Memory B cell (primary cell): ENCODE results near the gene APPBP2.
"Not testable (repeated sequence)": the region's sequence is repeated elsewhere in the genome, so short reads cannot be mapped to it uniquely, and the experiment has no call there.

Source experiments
- ATAC-seq: fragments of 150-1000 bp; cut with Tn5 transposase; 2 replicates; pipeline ENCODE4 v1.10.0; 2021; ENCODE audit warnings: low read depth, mild to moderate bottlenecking, moderate library complexity
- DNase-seq, 2 donors: peaks; one replicate each; pipeline ENCODE4 v3.0.0; 2022; ENCODE audit warnings: low spot score in 2 of 2
- H3K27ac Mint-ChIP-seq: one replicate; pipeline ENCODE4 v1.8.0; 2022; ENCODE audit warnings: mild to moderate bottlenecking, moderate library complexity, mixed read lengths
- H3K27me3 Mint-ChIP-seq: one replicate; pipeline ENCODE4 v1.8.0; 2022; ENCODE audit warnings: mixed read lengths
- H3K36me3 Mint-ChIP-seq: one replicate; pipeline ENCODE4 v1.8.0; 2022; ENCODE audit warnings: mild to moderate bottlenecking, mixed read lengths
- H3K4me1 Mint-ChIP-seq: one replicate; pipeline ENCODE4 v1.8.0; 2022; ENCODE audit warnings: mixed read lengths
- H3K4me3 Mint-ChIP-seq: one replicate; pipeline ENCODE4 v1.8.0; 2022; ENCODE audit warnings: mild to moderate bottlenecking, moderate library complexity, mixed read lengths
- H3K9me3 Mint-ChIP-seq: one replicate; pipeline ENCODE4 v1.8.0; 2022; ENCODE audit warnings: mixed read lengths

APPBP2 gene

DNA sequence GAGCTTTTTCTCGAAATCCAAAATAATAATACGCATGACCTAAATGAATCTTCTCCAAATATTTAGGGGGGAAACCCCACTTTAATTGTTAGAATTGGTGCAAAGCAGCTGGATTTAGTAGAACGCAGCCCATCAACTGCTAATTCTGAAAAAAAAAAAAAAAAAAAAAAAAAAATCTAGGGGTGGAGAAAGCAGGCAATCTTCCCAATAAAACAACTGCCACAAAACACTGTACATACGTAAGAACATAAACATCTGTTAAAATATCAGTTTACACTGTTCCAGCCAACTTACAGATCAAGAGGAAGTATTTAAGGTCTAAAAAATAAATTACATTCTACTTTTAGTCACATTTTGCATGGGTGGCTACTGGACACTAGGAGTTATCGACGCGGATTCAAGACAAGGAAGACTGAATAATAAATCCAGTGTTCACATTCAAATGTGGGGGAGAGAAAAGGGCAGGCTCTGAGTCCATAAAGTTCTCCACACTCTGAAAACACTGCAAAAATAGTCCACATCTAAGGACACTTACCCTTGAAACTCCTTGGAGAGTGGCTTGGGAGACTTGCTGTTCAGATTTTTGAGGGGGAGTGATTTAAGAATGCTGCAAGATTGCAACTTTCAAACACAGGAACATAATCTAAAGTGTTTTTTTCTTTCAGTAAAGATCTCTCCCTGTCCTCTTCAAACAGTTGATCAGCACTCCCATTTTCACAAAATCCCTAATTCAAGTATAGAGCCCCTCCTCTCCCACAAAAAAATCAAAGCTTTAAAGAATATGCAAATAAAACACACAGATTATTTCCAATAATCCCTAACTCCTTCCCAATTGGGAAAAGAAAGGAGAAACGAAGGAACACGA, 1.3 kb downstream of the APPBP2 start:
- no peak for ATAC-seq
- DNase-seq = no peak
- Mint-ChIP-seq H3K9me3 (no peaks in the 10 kb centered on the region), H3K4me1 (peaks cover 34% of the 10 kb centered on the region), H3K4me3 (peak overlapping the region; percentile 98), H3K27ac (peak overlapping the region; percentile 98), H3K36me3 (peaks cover 8% of the 10 kb centered on the region), H3K27me3 (no peaks in the 10 kb centered on the region)

DNA sequence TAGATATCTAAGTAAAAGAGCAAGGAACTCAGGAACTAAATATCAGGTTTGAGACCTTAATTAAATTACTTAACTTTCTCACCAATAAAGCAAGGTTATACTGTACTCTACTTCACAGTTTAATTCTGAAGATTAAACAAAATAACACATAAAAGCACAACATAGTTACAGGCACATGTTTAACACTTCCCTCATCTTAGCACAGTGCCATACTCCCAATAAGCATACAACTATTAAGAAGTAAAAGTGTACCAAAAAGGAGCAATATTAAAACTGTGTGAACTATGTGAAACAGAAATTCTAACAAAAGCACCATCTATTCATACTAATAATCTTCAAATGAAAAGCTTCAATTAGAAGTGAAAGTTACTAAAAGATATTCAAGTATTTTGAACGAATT, 2.2 kb downstream of the APPBP2 start:
- no peak for DNase-seq
- Mint-ChIP-seq H3K9me3 (no peaks in the 10 kb centered on the region), H3K27ac (no peak overlapping the region), H3K4me3 (peak overlapping the region; percentile 27), H3K27me3 (no peaks in the 10 kb centered on the region), H3K4me1 (peaks cover 34% of the 10 kb centered on the region), H3K36me3 (peaks cover 8% of the 10 kb centered on the region)
- no peak for ATAC-seq

DNA sequence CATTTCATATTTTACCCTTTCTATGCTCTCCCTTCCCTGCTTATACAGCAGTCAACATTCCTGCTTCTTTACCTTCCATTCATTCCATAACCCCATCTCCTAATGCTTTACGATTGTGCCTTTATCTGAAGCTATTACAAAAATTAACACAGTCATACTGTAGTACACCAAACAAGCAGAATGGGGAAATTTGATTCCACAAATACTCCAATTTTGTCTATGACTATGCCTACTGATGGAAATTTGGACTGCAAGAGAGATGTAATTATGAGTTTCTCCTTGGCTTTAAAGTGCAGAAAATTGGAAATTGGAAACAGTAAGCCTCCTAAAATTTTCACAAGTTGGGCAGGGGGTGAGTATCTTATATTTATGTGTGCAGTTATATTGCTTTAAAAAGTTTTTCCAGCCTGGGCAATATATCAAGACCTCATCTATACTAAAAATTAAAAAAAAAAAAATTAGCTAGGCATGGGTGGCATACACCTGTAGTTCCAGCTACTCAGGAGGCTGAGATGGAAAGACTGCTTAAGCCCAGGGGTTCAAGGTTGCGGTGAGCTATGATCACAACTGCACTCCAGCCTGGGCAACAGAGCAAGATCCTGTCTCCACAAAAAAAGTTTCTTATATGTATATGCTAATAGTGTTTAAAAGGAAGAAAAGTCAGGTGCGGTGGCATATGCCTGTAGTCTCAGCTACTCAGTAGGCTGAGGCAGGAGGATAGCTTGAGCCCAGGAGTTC, 3.0 kb downstream of the APPBP2 start:
- H3K9me3 Mint-ChIP-seq = no peaks in the 10 kb centered on the region
- no peak for ATAC-seq
- H3K4me3 Mint-ChIP-seq = no peak overlapping the region
- no peaks in the 10 kb centered on the region for H3K27me3 Mint-ChIP-seq
- H3K27ac Mint-ChIP-seq = no peak overlapping the region
- peaks cover 8% of the 10 kb centered on the region for H3K36me3 Mint-ChIP-seq
- H3K4me1 Mint-ChIP-seq = peaks cover 37% of the 10 kb centered on the region
- no peak for DNase-seq

DNA sequence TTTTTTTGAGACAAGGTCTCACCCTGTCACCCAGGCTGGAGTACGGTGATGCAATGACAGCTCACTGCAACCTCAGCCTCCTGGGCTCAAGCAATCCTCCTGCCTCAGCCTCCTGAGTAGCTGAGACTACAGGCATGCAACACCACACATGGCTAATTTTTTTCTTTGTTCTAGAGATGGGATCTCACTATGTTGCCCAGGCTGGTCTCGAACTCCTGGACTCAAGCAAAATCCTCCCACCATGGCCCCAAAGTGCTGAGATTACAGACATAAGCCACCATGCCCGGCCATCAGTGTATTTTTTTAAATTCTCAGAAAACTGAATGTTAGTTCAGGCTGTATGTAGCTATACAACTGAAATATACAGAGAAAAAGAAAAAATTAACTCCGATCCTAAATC, 6.2 kb downstream of the APPBP2 start:
- H3K27ac Mint-ChIP-seq = no peak overlapping the region
- ATAC-seq = no peak
- peaks cover 37% of the 10 kb centered on the region for H3K4me1 Mint-ChIP-seq

DNA sequence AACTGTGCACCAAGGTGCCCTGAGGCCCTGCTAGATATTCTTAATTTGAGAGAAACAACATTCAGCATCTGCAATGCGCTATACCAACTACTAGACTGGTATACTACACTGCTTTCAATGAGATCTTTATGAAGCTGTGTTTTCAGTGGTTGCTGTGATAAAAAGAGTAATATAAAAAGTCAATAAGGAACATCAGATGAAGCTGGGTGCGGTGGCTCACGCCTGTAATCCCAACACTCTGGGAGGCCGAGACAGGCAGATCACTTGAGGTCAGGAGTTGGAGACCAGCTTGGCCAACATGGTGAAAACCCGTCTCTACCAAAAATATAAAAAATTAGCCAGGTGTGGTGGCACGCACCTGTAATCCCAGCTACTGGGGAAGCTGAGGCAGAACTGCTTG, 10.4 kb downstream of the APPBP2 start:
- not testable (repeated sequence) for ATAC-seq, H3K9me3 Mint-ChIP-seq, H3K27ac Mint-ChIP-seq, DNase-seq, H3K4me3 Mint-ChIP-seq, H3K27me3 Mint-ChIP-seq
- H3K36me3 Mint-ChIP-seq = peaks cover 23% of the 10 kb centered on the region
- peaks cover 21% of the 10 kb centered on the region for H3K4me1 Mint-ChIP-seq

More for the DNA sequence above, 6.2 kb downstream of the APPBP2 start:
- Mint-ChIP-seq H3K9me3 (no peaks in the 10 kb centered on the region), H3K4me3 (no peak overlapping the region), H3K36me3 (peaks cover 14% of the 10 kb centered on the region), H3K27me3 (no peaks in the 10 kb centered on the region)
- DNase-seq = no peak

DNA sequence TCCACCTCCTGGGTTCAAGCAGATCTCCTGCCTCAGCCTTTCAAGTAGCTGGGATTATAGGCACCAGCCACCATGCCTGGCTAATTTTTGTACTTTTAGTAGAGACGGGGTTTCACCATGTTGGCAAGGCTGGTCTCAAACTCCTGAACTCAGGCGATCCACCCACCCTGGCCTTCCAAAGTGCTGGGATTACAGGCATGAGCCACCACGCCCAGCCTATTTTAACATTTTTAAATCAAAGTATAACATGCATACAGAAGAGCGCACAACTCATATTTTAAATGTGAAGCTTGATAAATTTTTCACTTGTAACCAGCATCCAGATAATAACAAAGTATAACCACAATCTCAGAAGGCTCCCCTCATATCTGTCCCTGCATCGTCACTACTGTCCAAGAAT, 10.8 kb downstream of the APPBP2 start:
- Mint-ChIP-seq H3K4me1 (peaks cover 21% of the 10 kb centered on the region), H3K36me3 (peaks cover 23% of the 10 kb centered on the region)
- not testable (repeated sequence) for ATAC-seq, H3K27me3 Mint-ChIP-seq, DNase-seq, H3K27ac Mint-ChIP-seq, H3K9me3 Mint-ChIP-seq, H3K4me3 Mint-ChIP-seq

DNA sequence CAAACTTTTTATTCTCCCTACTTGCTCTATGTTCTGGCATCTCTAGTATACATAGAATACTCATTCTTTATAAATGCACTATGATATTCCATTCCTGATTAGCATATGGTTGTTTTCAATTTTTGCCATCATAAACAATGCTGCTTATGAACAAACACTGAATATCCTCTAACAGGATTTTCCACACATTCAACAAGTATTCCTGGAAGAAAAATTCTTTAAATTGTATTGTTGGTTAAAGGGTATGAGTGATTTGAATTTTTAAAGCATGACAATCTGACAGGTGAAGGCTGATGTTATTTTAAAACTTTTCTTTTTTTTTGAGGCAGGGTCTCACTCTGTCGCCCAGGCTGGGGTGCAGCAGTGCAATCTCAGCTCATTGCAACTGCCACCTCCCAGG, 11.5 kb downstream of the APPBP2 start:
- H3K9me3 Mint-ChIP-seq = no peaks in the 10 kb centered on the region
- peak overlapping the region; percentile 41 for H3K27ac Mint-ChIP-seq
- H3K27me3 Mint-ChIP-seq = no peaks in the 10 kb centered on the region
- H3K4me1 Mint-ChIP-seq = peaks cover 23% of the 10 kb centered on the region
- H3K4me3 Mint-ChIP-seq = no peak overlapping the region
- peaks cover 25% of the 10 kb centered on the region for H3K36me3 Mint-ChIP-seq
- DNase-seq = no peak
- ATAC-seq = no peak

DNA sequence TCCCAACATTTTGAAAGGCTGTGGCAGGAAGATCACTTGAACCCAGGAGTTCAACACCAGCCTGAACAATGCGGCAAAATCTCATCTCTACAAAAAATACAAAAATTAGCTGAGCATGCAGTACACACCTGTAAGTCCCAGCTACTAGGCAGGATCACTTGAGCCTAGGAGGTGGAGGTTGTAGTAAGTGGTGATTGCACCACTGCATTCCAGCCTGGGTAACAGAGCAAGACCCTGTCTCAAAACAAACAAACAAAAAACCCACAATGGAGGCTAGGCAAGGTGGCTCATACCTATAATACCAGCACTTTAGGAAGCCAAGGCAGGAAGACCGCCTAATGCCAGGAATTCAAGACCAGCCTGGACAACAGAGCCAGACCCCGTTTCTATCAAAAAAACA, 12.0 kb downstream of the APPBP2 start:
- ATAC-seq (no peak), DNase-seq (no peak)
- peak overlapping the region; percentile 41 for H3K27ac Mint-ChIP-seq
- peaks cover 25% of the 10 kb centered on the region for H3K36me3 Mint-ChIP-seq
- H3K9me3 Mint-ChIP-seq = no peaks in the 10 kb centered on the region
- no peak overlapping the region for H3K4me3 Mint-ChIP-seq
- H3K4me1 Mint-ChIP-seq = peaks cover 23% of the 10 kb centered on the region
- no peaks in the 10 kb centered on the region for H3K27me3 Mint-ChIP-seq

DNA sequence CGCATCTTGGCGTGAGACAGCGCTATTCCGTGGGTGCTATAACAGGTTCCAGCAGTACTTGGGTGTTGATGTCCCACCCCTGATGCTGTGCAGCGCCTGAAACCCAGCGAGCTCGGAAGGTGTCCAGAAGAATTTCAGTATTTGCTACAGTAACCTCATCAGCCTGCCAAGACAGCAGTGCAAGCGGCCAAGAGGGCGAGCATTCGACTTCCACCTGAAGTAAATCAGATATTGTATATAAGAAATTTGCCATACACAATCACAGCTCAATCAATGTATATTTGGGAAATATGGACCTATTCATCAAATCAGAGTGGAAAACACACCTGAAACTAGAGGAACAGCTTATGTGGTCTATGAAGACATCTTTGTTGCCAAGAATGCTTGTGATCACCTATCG, 13.0 kb downstream of the APPBP2 start:
- peaks cover 24% of the 10 kb centered on the region for H3K4me1 Mint-ChIP-seq
- no peak for DNase-seq
- no peaks in the 10 kb centered on the region for H3K9me3 Mint-ChIP-seq
- H3K4me3 Mint-ChIP-seq = no peak overlapping the region
- ATAC-seq = no peak
- H3K27me3 Mint-ChIP-seq = no peaks in the 10 kb centered on the region
- H3K36me3 Mint-ChIP-seq = peaks cover 25% of the 10 kb centered on the region
- no peak overlapping the region for H3K27ac Mint-ChIP-seq

DNA sequence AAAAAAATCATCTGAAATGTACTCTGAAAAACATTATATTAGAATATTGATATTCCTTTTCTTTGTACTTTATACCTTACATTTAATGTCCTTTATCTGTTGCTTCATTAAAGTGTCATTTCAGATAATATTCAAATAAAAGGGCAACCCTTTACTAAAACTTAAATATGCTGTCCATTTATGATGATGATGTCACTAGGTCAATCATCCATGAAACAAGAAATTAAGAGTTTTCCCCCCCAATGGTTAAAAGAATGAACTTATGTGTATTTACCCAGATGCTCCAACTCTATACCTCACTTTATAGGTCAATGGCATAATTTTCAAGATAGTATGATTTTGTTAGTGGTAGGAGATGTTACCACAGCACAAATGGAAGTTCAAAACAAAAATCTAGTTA, 15.3 kb downstream of the APPBP2 start:
- Mint-ChIP-seq H3K36me3 (peaks cover 23% of the 10 kb centered on the region), H3K9me3 (no peaks in the 10 kb centered on the region), H3K4me1 (peaks cover 23% of the 10 kb centered on the region), H3K27ac (peak overlapping the region; percentile 20), H3K4me3 (no peak overlapping the region), H3K27me3 (no peaks in the 10 kb centered on the region)
- DNase-seq = no peak
- ATAC-seq = no peak

DNA sequence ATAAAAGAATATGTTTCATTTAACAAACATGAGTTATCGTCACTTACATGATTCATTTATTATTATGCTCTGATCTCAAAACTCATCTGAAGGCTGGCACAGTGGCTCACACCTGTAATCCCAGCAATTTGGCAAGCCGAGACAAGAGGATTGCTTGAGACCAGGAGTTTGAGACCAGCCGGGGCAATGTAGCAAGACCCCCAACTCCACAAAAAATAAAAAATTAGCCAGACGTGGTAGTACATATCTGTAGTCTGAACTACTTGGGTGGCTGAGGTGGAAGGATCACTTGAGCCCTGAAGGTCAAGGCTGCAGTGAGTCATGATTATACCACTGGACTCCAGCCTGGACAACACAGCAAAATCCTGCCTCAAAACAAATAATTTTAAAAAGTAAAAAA, 16.0 kb downstream of the APPBP2 start:
- Mint-ChIP-seq H3K36me3 (peaks cover 21% of the 10 kb centered on the region), H3K4me3 (no peak overlapping the region), H3K27me3 (no peaks in the 10 kb centered on the region), H3K4me1 (peaks cover 20% of the 10 kb centered on the region), H3K27ac (no peak overlapping the region), H3K9me3 (no peaks in the 10 kb centered on the region)
- ATAC-seq = no peak
- no peak for DNase-seq

DNA sequence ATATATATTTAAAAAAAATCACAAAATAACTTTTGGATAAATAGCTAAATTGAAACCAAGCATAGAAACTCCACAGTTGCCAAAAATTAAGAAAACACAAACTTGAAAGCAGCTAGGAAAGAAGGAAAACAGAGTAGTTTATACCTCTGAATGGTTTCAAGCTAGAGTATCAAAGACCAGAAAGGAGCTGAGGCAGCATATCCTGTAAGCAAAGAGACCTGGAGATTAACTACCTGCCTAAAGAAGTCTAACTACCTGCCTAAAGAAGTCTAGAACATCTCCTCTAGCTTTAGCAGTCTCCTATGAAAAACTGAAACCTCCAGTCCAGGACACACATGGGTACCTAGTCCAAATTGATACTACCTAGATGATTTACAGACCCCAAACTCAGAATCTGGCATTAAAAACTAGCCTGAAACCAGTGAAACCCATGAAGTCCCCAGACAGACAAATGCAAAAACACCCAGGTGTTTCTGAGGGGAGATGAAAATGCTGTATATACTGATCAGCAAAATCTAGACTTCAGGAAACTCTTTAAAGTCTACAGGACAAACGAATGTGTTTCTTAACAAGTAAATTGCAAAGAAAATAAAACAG, 17.6 kb downstream of the APPBP2 start:
- ATAC-seq (no peak), DNase-seq (no peak)
- H3K4me3 Mint-ChIP-seq = no peak overlapping the region
- no peaks in the 10 kb centered on the region for H3K9me3 Mint-ChIP-seq
- H3K4me1 Mint-ChIP-seq = peaks cover 15% of the 10 kb centered on the region
- H3K27me3 Mint-ChIP-seq = no peaks in the 10 kb centered on the region
- peaks cover 12% of the 10 kb centered on the region for H3K36me3 Mint-ChIP-seq
- H3K27ac Mint-ChIP-seq = no peak overlapping the region

DNA sequence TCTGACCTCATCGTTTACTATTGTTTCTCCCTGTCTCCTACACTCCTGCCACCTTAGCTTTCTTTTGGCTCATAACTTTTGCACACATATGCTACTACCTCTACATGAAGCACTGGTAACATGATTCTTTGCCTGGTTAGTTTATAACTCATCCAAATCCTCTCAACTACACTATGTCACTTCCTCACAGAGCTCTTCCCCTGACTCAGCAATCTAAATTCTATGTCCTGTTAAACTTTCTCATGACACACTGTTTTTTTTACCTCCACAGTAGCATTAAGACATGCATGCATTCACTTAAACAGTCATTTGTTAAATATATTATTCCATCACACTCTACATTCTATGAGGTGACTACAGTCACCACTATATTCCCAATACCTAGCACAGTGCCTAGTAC, 19.7 kb downstream of the APPBP2 start:
- DNase-seq (no peak), ATAC-seq (no peak)
- Mint-ChIP-seq H3K36me3 (peaks cover 8% of the 10 kb centered on the region), H3K27me3 (no peaks in the 10 kb centered on the region), H3K9me3 (no peaks in the 10 kb centered on the region), H3K4me3 (no peak overlapping the region), H3K27ac (no peak overlapping the region), H3K4me1 (peaks cover 13% of the 10 kb centered on the region)

DNA sequence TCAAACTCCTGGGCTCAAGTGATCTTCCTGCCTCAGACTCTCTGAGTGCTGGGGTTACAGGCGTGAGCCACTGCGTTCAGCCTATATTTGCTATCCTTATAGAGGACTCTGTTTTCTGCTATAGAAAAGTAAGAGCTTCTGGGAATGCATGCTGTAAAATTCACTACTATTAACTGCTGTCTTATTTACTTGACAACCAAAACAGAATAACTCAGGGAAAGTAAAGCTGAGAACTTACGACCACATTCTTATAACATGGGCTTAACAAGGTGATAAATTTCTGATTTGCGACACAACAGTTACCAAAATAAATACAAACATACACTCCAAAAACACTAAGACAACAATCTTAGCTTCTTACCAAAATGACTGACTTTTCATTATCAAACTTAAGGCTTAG, 23.9 kb downstream of the APPBP2 start:
- H3K9me3 Mint-ChIP-seq = peaks cover 1% of the 10 kb centered on the region
- H3K4me1 Mint-ChIP-seq = peaks cover 4% of the 10 kb centered on the region
- DNase-seq (no peak), ATAC-seq (no peak)
- H3K27me3 Mint-ChIP-seq = no peaks in the 10 kb centered on the region
- peaks cover 15% of the 10 kb centered on the region for H3K36me3 Mint-ChIP-seq
- H3K27ac Mint-ChIP-seq = no peak overlapping the region
- H3K4me3 Mint-ChIP-seq = no peak overlapping the region
